GM20431 (cell line): ENCODE results near the gene MMADHC.

Experiments used
- in situ Hi-C: fragments of 300-500 bp; cut with MseI, MboI; formaldehyde crosslinking; loops from one replicate; pipeline ENCODE4 v1.15.0; 2020; ENCODE audit warnings: low sequenced_read_pairs; ENCODE audit not compliant: unreplicated experiment

MMADHC gene

GRCh38 chr2:149562324-149562723, 25.3 kb downstream of the MMADHC start:
- in situ Hi-C loops, result loop anchor here (25.0 kb wide), 1 partner anchor 550 kb away; no protein-coding TSS in a partner anchor

- in situ Hi-C loops, result loop anchor here (25.0 kb wide), 1 partner anchor 549 kb away; no protein-coding TSS in a partner anchor
Measured at GRCh38 chr2:149561309-149561926, 26.2 kb downstream of the MMADHC start.

- in situ Hi-C loops, result loop anchor here (25.0 kb wide), 1 partner anchor 547 kb away; no protein-coding TSS in a partner anchor
Measured at GRCh38 chr2:149559341-149560068, 28.1 kb downstream of the MMADHC start.

GRCh38 chr2:149556452-149556851, 31.1 kb downstream of the MMADHC start:
- in situ Hi-C loops, result loop anchor here (25.0 kb wide), 1 partner anchor 544 kb away; no protein-coding TSS in a partner anchor

GRCh38 chr2:149552830-149553229, 34.7 kb downstream of the MMADHC start:
- in situ Hi-C loops, result loop anchor here (25.0 kb wide), 1 partner anchor 541 kb away; no protein-coding TSS in a partner anchor

- in situ Hi-C loops, result loop anchor here (25.0 kb wide), 1 partner anchor 540 kb away; no protein-coding TSS in a partner anchor
Measured at GRCh38 chr2:149552226-149552625, 35.3 kb downstream of the MMADHC start.

GRCh38 chr2:149544692-149545091, 42.9 kb downstream of the MMADHC start:
- in situ Hi-C loops, result no loop called here

GRCh38 chr2:149543845-149544244, 43.7 kb downstream of the MMADHC start:
- in situ Hi-C loops, result no loop called here

GRCh38 chr2:149540138-149540537, 47.4 kb downstream of the MMADHC start:
- in situ Hi-C loops, result no loop called here

GRCh38 chr2:149538138-149538833, 49.3 kb downstream of the MMADHC start:
- in situ Hi-C loops, result no loop called here

GRCh38 chr2:149537092-149537726, 50.4 kb downstream of the MMADHC start:
- in situ Hi-C loops, result no loop called here

- in situ Hi-C loops, result no loop called here
Measured at GRCh38 chr2:149536649-149537048, 50.9 kb downstream of the MMADHC start.

- in situ Hi-C loops, result no loop called here
Measured at GRCh38 chr2:149534674-149535073, 52.9 kb downstream of the MMADHC start.

GRCh38 chr2:149528983-149529382, 58.6 kb downstream of the MMADHC start:
- in situ Hi-C loops, result no loop called here

- in situ Hi-C loops, result no loop called here
Measured at GRCh38 chr2:149527998-149528755, 59.4 kb downstream of the MMADHC start.

- in situ Hi-C loops, result no loop called here
Measured at GRCh38 chr2:149526689-149527088, 60.9 kb downstream of the MMADHC start.

- in situ Hi-C loops, result no loop called here
Measured at GRCh38 chr2:149525323-149525722, 62.3 kb downstream of the MMADHC start.
